K562 (cell line): ENCODE results near the gene MRNIP. TPM values are rescaled to one million over a fixed set of nuclear protein-coding genes. Genes with fewer than 3 reads are reported as not detected.

Experiments used
- ATAC-seq: fragments of 200-7000 bp; cut with Tn5 transposase; 3 replicates; pipeline ENCODE4 v1.9.1; 2020; ENCODE audit warnings: moderate library complexity
- BruUV-seq: library from RNA; stranded (reverse); fragments of 400-500 nt; replicated peaks from 2 replicates; lab custom pipeline; 2021; lab: Mats Ljungman, UMichigan
- CTCF ChIA-PET: fragments of 300-600 bp; formaldehyde crosslinking; extraction: SDS; loops from one replicate; lab custom pipeline; 2021; ENCODE audit warnings: low intra/inter-chr PET ratio; lab: Yijun Ruan, JAX
- POLR2A ChIA-PET: fragments of 300-600, 350-650 bp; sonication (Branson Sonifier 250); formaldehyde crosslinking; extraction: SDS; loops from one replicate; lab custom pipeline; 2021; ENCODE audit warnings: antibody characterized with exemption, inconsistent platforms; lab: Yijun Ruan, JAX
- DNase-seq, 4 experiments: peaks; one replicate each; pipeline versions ENCODE4 v3.0.0 to v3.0.0-alpha.2; 2011 to 2018; ENCODE audit warnings: low spot score in 3 of 4, mixed read lengths in 3 of 4; ENCODE audit errors: extremely low read depth in 1 of 4
- FAIRE-seq: peaks from 2 replicates; lab custom pipeline; 2011; peaks lifted over from hg19 to GRCh38; lab: Jason Lieb, UNC
- H2AFZ ChIP-seq: 2 replicates; pipeline ENCODE4 v1.6.0; 2011; ENCODE audit warnings: low read depth, low read length, control low read depth, inconsistent platforms
- H3K27ac ChIP-seq: fragments of 200-600 bp; 3 replicates; pipeline ENCODE4 v1.8.0; 2011; ENCODE audit warnings: low read depth, mild to moderate bottlenecking, control low read depth, inconsistent platforms, low read length, moderate library complexity, mixed read lengths; ENCODE audit errors: extremely low read depth
- H3K27me3 ChIP-seq, 2 experiments: fragments of 300-600 bp in 1 of 2; 2 replicates in 1 of 2; 3 replicates in 1 of 2; pipeline versions ENCODE4 v1.6.0 to v1.8.0; 2011; ENCODE audit warnings: inconsistent platforms in 2 of 2, low read length in 2 of 2, mild to moderate bottlenecking in 1 of 2, mixed read lengths in 1 of 2, moderate library complexity in 1 of 2; ENCODE audit not compliant: control insufficient read depth in 2 of 2, insufficient read depth in 2 of 2
- H3K36me3 ChIP-seq: fragments of 300-600 bp; 3 replicates; pipeline ENCODE4 v1.8.0; 2011; ENCODE audit warnings: mild to moderate bottlenecking, low read length, inconsistent platforms; ENCODE audit not compliant: control insufficient read depth, insufficient read depth
- H3K4me1 ChIP-seq, 2 experiments: fragments of 200-600 bp in 1 of 2; replicated peaks in 1 of 2; 2 replicates in 1 of 2; 3 replicates in 1 of 2; pipeline versions ENCODE4 v1.5.1 to v1.8.0; 2011; ENCODE audit warnings: inconsistent platforms in 2 of 2, low read length in 2 of 2, mild to moderate bottlenecking in 1 of 2, mixed read lengths in 1 of 2, moderate library complexity in 1 of 2; ENCODE audit not compliant: control insufficient read depth in 2 of 2, insufficient read depth in 2 of 2
- H3K4me2 ChIP-seq: 2 replicates; pipeline ENCODE4 v1.6.1; 2011; ENCODE audit warnings: low read length, control low read depth, inconsistent platforms, mixed read lengths; ENCODE audit not compliant: insufficient read depth
- H3K4me3 ChIP-seq: fragments of 200-600 bp; sonication (generic), shearing (Covaris generic); 2 replicates; pipeline ENCODE4 v1.5.1; 2016; ENCODE audit warnings: control low read depth, inconsistent platforms
- H3K79me2 ChIP-seq: fragments of 200-600 bp; 3 replicates; pipeline ENCODE4 v1.8.0; 2011; ENCODE audit warnings: low read length, inconsistent platforms; ENCODE audit not compliant: control insufficient read depth, insufficient read depth
- H3K9ac ChIP-seq, 2 experiments: 2 replicates each; pipeline versions ENCODE4 v1.6.0 to v1.6.1; 2011; ENCODE audit warnings: low read depth in 2 of 2, low read length in 2 of 2, control low read depth in 1 of 2, inconsistent platforms in 1 of 2, mild to moderate bottlenecking in 1 of 2, mixed read lengths in 1 of 2; ENCODE audit not compliant: insufficient read depth in 1 of 2
- H3K9me1 ChIP-seq: one replicate; pipeline ENCODE4 v1.6.0; 2011; ENCODE audit warnings: inconsistent platforms, mild to moderate bottlenecking, low read length, moderate library complexity; ENCODE audit not compliant: control insufficient read depth, insufficient read depth
- H3K9me3 ChIP-seq: replicated peaks from 2 replicates; pipeline ENCODE4 v1.5.1; 2011; ENCODE audit warnings: low read depth, low read length, inconsistent platforms; ENCODE audit not compliant: control insufficient read depth, insufficient read depth
- H4K20me1 ChIP-seq: replicated peaks from 2 replicates; pipeline ENCODE4 v1.6.1; 2011; ENCODE audit warnings: low read length, inconsistent platforms, mixed read lengths; ENCODE audit not compliant: control insufficient read depth, insufficient read depth
- AFF4 ChIP-seq: sonication (generic); formaldehyde crosslinking; IDR thresholded peaks from 2 replicates; pipeline ENCODE4 v1.8.0; 2023; ENCODE audit warnings: mild to moderate bottlenecking, missing genetic modification reagents
- ATF3 ChIP-seq, 2 experiments: fragments of 450-650 bp in 1 of 2; sonication (generic) in 1 of 2; formaldehyde crosslinking in 1 of 2; IDR thresholded peaks in 1 of 2; conservative IDR thresholded peaks in 1 of 2; 2 replicates each; pipeline versions ENCODE4 v1.6.1 to v1.8.1; 2016 to 2023; ENCODE audit warnings: mild to moderate bottlenecking in 2 of 2, moderate library complexity in 2 of 2, inconsistent platforms in 1 of 2, missing genetic modification reagents in 1 of 2
- MCM5 ChIP-seq: fragments of 450-650 bp; IDR thresholded peaks from 2 replicates; pipeline ENCODE4 v1.6.1; 2016; ENCODE audit warnings: low read depth
- NFIC ChIP-seq: fragments of 450-650 bp; IDR thresholded peaks from 2 replicates; pipeline ENCODE4 v1.6.1; 2017; ENCODE audit warnings: mild to moderate bottlenecking, inconsistent platforms
- NR0B1 ChIP-seq: fragments of 450-650 bp; IDR thresholded peaks from one replicate; pipeline ENCODE4 v1.6.1; 2018; ENCODE audit warnings: mild to moderate bottlenecking, moderate library complexity; ENCODE audit not compliant: partially characterized antibody
- NR4A1 ChIP-seq, 2 experiments: fragments of 250-450 bp in 1 of 2; fragments of 450-650 bp in 1 of 2; sonication (Bioruptor Pico) in 1 of 2; IDR thresholded peaks; 2 replicates each; pipeline versions ENCODE4 v1.4.0 to v1.6.1; 2016 to 2020; ENCODE audit warnings: mild to moderate bottlenecking in 2 of 2, missing compliant biosample characterization in 1 of 2, missing genetic modification characterization in 1 of 2, moderate library complexity in 1 of 2
- PREB ChIP-seq: sonication (generic); formaldehyde crosslinking; IDR thresholded peaks from 2 replicates; pipeline ENCODE4 v1.8.1; 2023; ENCODE audit warnings: mild to moderate bottlenecking, missing genetic modification reagents
- SP1 ChIP-seq: sonication (generic); formaldehyde crosslinking; IDR thresholded peaks from 2 replicates; pipeline ENCODE4 v1.8.1; 2022; ENCODE audit warnings: mild to moderate bottlenecking, missing genetic modification reagents
- TFAM ChIP-seq: fragments of 250-450 bp; sonication (Bioruptor Pico); conservative IDR thresholded peaks from 2 replicates; pipeline ENCODE4 v1.5.0; 2021; ENCODE audit warnings: mild to moderate bottlenecking, moderate library complexity
- WGBS: fragments of 100-300 bp; shearing (Covaris generic); methylation state at CpG from one replicate; pipeline ENCODE4 v1.1.6; 2016; ENCODE audit warnings: low coverage, mixed read lengths; ENCODE audit not compliant: insufficient coverage; ENCODE audit errors: missing lambda C conversion rate; 5-methylcytosine and 5-hydroxymethylcytosine counted together
- in situ Hi-C: fragments of 300-500 bp; cut with MboI; formaldehyde crosslinking; loops from 4 replicates; pipeline ENCODE4 v1.15.0; 2018; ENCODE audit warnings: inconsistent platforms, mixed read lengths
- intact Hi-C: fragments of 100-400 bp; cut with micrococcal nuclease; formaldehyde crosslinking; loops from 2 replicates; pipeline ENCODE4 v1.14.2; 2022
- polyA plus RNA-seq, 8 experiments: library from polyadenylated mRNA; depleted of rRNA in 4 of 8; stranded (reverse) in 5 of 8; unstranded in 3 of 8; fragments of >200 nt; fragmentation: Nextera tagmentation in 2 of 8; fragmentation: Illumina TruSeq in 1 of 8; extraction: Ambion mirVana in 2 of 8; extraction: Trizol in 1 of 8; gene quantifications; 2 replicates each; pipeline versions ENCODE4 v1.2.1 to v1.2.3, GENCODE V29; 2011 to 2014; ENCODE audit warnings: inconsistent platforms in 1 of 8, missing spikeins in 1 of 8
- total RNA-seq, 7 experiments: library from RNA; depleted of rRNA in 6 of 7; stranded (reverse); fragments of >200 nt in 6 of 7; fragmentation: Illumina TruSeq in 2 of 7; extraction: Trizol in 2 of 7; gene quantifications; 2 replicates each; pipeline versions ENCODE4 v1.2.1 to v1.2.3, GENCODE V29; 2011 to 2021; ENCODE audit warnings: low replicate concordance in 1 of 7

Gene MRNIP
- total and polyA plus RNA-seq, 9 of the 15 experiments (the other 6 are each of a cell fraction or from before 2014, with no cell fraction given), result 3.6 to 39.0 (median 16.8) TPM

GRCh38 chr5:179820127-179820482 is 38.5 kb downstream of the MRNIP start (continued):
- TF ChIP-seq PREB, result no peak
- no peak for TF ChIP-seq MCM5
- TF ChIP-seq NR4A1 (CRISPR knock-in tag; IDR thresholded peaks at IDR 0.05), result no peak
- TF ChIP-seq NR4A1 (tag; IDR thresholded peaks at IDR 0.05), result peak; percentile 29; the same call in 1 of the 2 replicates

GRCh38 chr5:179819296-179820126 is 39.1 kb downstream of the MRNIP start:
- Histone ChIP-seq H2AFZ (peak overlapping the region; percentile 84), H3K4me2 (peak overlapping the region; percentile 73), H3K4me1 (peaks cover 37 to 83% of the 10 kb centered on the region in 2 experiments), H3K27me3 (no peaks in the 10 kb centered on the region), H3K9ac (peak overlapping the region; percentile 96 to 97), H3K36me3 (peaks cover 48% of the 10 kb centered on the region; the same call in 2 of the 3 replicates), H3K9me3 (no peaks in the 10 kb centered on the region), H3K4me3 (no peak overlapping the region), H4K20me1 (peaks cover 30% of the 10 kb centered on the region), H3K79me2 (peaks cover 68% of the 10 kb centered on the region), H3K9me1 (peaks cover 12% of the 10 kb centered on the region), H3K27ac (peak overlapping the region; percentile 98)
- POLR2A ChIA-PET, result interaction anchor here (0.8 to 3.5 kb wide), 11 partner anchors 7 to 120 kb away, joined by 3 to 30 read pairs (median 5); partner anchors contain the start of genes MAML1 and MGAT4B
- BruUV-seq, result no TSS peak
- ATAC-seq (peak; percentile 53), DNase-seq (peak; percentile 57 to 86 (median 68)), FAIRE-seq (peak; percentile 54)
- WGBS, result 19% methylated on average over 21 of the region's 26 CpGs
- intact Hi-C loops, result loop anchor here (2.0 to 5.0 kb wide), 3 partner anchors 15 to 197 kb away; partner anchors contain the start of genes HNRNPH1 and MRNIP
- CTCF ChIA-PET, result no interaction called here
- in situ Hi-C loops, result no loop called here
- TF ChIP-seq SP1 (CRISPR knock-in tag) (no peak; the same call in 1 of the 2 replicates), ATF3 (IDR thresholded peaks at IDR 0.05) (no peak), ATF3 (CRISPR knock-in tag; conservative IDR thresholded peaks at IDR 0.05) (no peak), AFF4 (CRISPR knock-in tag) (no peak; the same call in 1 of the 2 replicates), TFAM (no peak), NFIC (peak; percentile 12; the same call in 1 of the 2 replicates), NR0B1 (no peak)
